ENCODE data around the gene ATRIP. TPM values are rescaled to one million over a fixed set of nuclear protein-coding genes. Genes with fewer than 3 reads are reported as not detected.

Gene ATRIP
- total and polyA plus RNA-seq, 2 of the 4 experiments (the other 2 are of a cell fraction) = 6.8 to 10.8 TPM

DNA sequence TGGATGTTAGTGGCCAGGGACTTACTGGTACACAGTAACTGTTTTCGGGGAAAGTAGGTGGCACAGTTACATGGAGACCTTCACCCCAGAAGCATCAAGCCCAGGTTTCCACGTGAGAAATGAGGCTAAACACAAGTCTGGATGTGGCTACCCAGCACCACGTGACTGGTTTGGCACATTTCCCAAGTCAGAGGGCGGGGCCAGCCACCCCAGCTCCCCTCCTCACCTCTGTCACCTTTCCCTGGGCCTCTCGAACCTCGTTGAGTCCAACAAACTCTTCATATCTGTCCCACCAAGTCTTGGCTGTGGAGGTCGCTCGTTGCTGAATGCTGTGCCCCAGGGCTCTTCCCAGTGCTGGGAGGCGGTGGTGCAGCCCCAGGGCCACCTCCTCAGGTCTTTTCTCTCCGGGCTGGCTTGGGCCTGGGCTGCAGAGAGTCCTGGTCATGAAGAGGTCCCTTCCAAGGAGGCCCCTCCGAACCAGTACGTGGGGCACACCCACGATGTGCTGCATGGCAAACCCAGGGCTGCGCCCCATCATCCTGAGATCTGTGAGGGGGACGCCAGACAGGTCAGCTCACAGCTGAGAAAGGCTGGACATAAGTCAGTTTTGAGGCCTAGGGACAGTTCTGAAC lies 11.8 kb upstream of the ATRIP start:
- Histone ChIP-seq H4K5ac (ENCODE audit: low read depth, low read length) (no peak overlapping the region), H3K9me3 (ENCODE audit: control insufficient read depth, insufficient read depth, low read length) (no peaks in the 10 kb centered on the region), H3K36me3 (ENCODE audit: control insufficient read depth, insufficient read depth, low read length) (peaks cover 18% of the 10 kb centered on the region), H3K79me1 (ENCODE audit: low read depth in 1 of 2, low read length in 2 of 2) (peaks cover 18 to 34% of the 10 kb centered on the region in 2 experiments), H3K14ac (replicated peaks; ENCODE audit: low read depth, low read length) (no peak overlapping the region), H4K91ac (ENCODE audit: insufficient read depth, low read depth, low read length) (no peak overlapping the region), H2AFZ (replicated peaks; ENCODE audit: low read length, poor library complexity) (no peak overlapping the region), H3K4me2 (ENCODE audit: low read depth, low read length) (no peak overlapping the region), H3K9me1 (ENCODE audit: insufficient read depth, low read length) (peaks cover 4% of the 10 kb centered on the region; the same call in 1 of the 2 replicates), H3K56ac (ENCODE audit: extremely low read depth, insufficient read depth, low read length) (no peak overlapping the region), H2BK20ac (ENCODE audit: low read depth, low read length) (no peak overlapping the region), H2BK5ac (ENCODE audit: low read depth, low read length, poor library complexity, severe bottlenecking) (no peak overlapping the region), H3K4me1 (ENCODE audit: control insufficient read depth, insufficient read depth, low read length) (peaks cover 4% of the 10 kb centered on the region; the same call in 1 of the 2 replicates), H2AK9ac (replicated peaks; ENCODE audit: low read depth, low read length, poor library complexity) (peak overlapping the region; percentile 33), H4K8ac (ENCODE audit: low read depth in 2 of 2, low read length in 2 of 2) (no peak overlapping the region), H3K4me3 (ENCODE audit: insufficient read depth, low read depth, low read length) (no peak overlapping the region), H3K23ac (ENCODE audit: low read depth, low read length) (no peak overlapping the region), H3K4ac (ENCODE audit: low read depth, low read length) (no peak overlapping the region), H2BK15ac (ENCODE audit: low read depth, low read length) (no peak overlapping the region), H2AK5ac (ENCODE audit: low read depth, low read length) (no peak overlapping the region), H3K18ac (ENCODE audit: low read depth, low read length) (no peak overlapping the region), H4K20me1 (ENCODE audit: insufficient read depth, low read length) (no peaks in the 10 kb centered on the region; the same call in 1 of the 2 replicates), H3K9ac (ENCODE audit: low read depth, low read length) (no peak overlapping the region), H3K27me3 (ENCODE audit: control insufficient read depth, insufficient read depth, low read length) (no peaks in the 10 kb centered on the region), H2BK120ac (ENCODE audit: low read depth, low read length) (no peak overlapping the region), H3K27ac (ENCODE audit: insufficient read depth, low read length) (no peak overlapping the region)
- dilution Hi-C loops (cut with HindIII; ENCODE audit: low sequenced_read_pairs, unreplicated experiment) (no loop called here), in situ Hi-C loops (cut with MboI; ENCODE audit: low sequenced_read_pairs) (loop anchor here (5.0 kb wide), 2 partner anchors 32 to 162 kb away; no protein-coding TSS in a partner anchor), intact Hi-C loops (cut with micrococcal nuclease) (no loop called here)
- WGBS, 2 experiments (ENCODE audit: extremely low coverage in 2 of 2, insufficient read length in 1 of 2) = 56% methylated on average over 7 of the region's 15 CpGs; no CpG with 5 or more reads in 1 of the 2 experiments
- ChIA-PET CTCF (interaction anchor here (1.1 to 2.7 kb wide), 2 partner anchors 27 to 34 kb away, joined by 3 to 16 read pairs; no protein-coding TSS in a partner anchor), POLR2A (ENCODE audit: unreplicated experiment) (no interaction called here)
- BruUV-seq (replicated peaks) = no TSS peak
- ATAC-seq (ENCODE audit: low read depth) (no peak), DNase-seq (no peak)
- TF ChIP-seq, protein P1, sequence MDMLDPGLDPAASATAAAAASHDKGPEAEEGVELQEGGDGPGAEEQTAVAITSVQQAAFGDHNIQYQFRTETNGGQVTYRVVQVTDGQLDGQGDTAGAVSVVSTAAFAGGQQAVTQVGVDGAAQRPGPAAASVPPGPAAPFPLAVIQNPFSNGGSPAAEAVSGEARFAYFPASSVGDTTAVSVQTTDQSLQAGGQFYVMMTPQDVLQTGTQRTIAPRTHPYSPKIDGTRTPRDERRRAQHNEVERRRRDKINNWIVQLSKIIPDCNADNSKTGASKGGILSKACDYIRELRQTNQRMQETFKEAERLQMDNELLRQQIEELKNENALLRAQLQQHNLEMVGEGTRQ (IDR thresholded peaks at IDR 0.05; ENCODE audit: low read depth, low read length) = peak; percentile 61
- no peak for TF ChIP-seq NFE2L2 (IDR thresholded peaks at IDR 0.05; ENCODE audit: low read depth, low read length)

All from IMR-90 (cell line).